HEK293T (cell line): ENCODE results near the gene MYO1G.

Experiments
- CTBP1 ChIP-seq: fragments of 450-650 bp; IDR thresholded peaks from 2 replicates; pipeline ENCODE4 v1.6.1; 2016; ENCODE audit warnings: borderline replicate concordance
- HDGF ChIP-seq: fragments of 450-650 bp; IDR thresholded peaks from 2 replicates; pipeline ENCODE4 v1.6.1; 2017; ENCODE audit warnings: antibody characterized with exemption, borderline replicate concordance
- L3MBTL2 ChIP-seq: fragments of 450-650 bp; conservative IDR thresholded peaks from 2 replicates; pipeline ENCODE4 v1.6.1; 2016; ENCODE audit warnings: mild to moderate bottlenecking
- TF ChIP-seq, protein P1 (sequence below): fragments of 450-650 bp; IDR thresholded peaks from 2 replicates; pipeline ENCODE4 v1.6.1; 2016

DNA sequence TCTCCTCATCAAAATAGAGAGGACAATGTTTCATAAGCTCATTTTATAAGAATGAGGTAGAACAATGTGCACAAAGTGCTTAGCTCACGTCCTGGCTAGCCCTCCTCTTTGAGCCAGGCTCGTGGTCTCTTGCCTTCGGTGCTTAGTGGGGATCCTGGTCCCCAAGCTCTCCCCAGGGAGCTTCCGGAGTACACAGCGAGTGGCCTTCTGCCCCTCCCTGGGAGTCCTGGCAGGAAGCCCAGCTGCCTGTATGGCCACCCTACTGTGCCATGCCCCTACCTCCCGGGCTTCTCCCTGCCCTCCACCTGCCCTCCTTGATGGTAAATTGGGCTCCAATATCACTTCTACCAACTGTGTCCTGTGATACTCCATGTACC, 868 bp downstream of the MYO1G start:
- no peak for TF ChIP-seq CTBP1
- TF ChIP-seq HDGF: no peak
- TF ChIP-seq, protein P1, sequence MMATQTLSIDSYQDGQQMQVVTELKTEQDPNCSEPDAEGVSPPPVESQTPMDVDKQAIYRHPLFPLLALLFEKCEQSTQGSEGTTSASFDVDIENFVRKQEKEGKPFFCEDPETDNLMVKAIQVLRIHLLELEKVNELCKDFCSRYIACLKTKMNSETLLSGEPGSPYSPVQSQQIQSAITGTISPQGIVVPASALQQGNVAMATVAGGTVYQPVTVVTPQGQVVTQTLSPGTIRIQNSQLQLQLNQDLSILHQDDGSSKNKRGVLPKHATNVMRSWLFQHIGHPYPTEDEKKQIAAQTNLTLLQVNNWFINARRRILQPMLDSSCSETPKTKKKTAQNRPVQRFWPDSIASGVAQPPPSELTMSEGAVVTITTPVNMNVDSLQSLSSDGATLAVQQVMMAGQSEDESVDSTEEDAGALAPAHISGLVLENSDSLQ: no peak
- no peak for TF ChIP-seq L3MBTL2
